Chondrocyte (in vitro differentiated cells): ENCODE results near the gene KIF3A. TPM values are rescaled to one million over a fixed set of nuclear protein-coding genes. Genes with fewer than 3 reads are reported as not detected.

Experiments used
- DNase-seq: peaks from one replicate; pipeline ENCODE4 v3.0.0; 2021; ENCODE audit warnings: mixed read lengths, low spot score
- H3K27ac Mint-ChIP-seq: one replicate; pipeline ENCODE4 v1.8.0; 2021; ENCODE audit warnings: mild to moderate bottlenecking, moderate library complexity, mixed read lengths; ENCODE audit not compliant: unreplicated experiment
- H3K27me3 Mint-ChIP-seq: 2 replicates; pipeline ENCODE4 v1.8.0; 2021; ENCODE audit warnings: low read depth, mixed read lengths
- H3K36me3 Mint-ChIP-seq: 2 replicates; pipeline ENCODE4 v1.8.0; 2021; ENCODE audit warnings: low read depth, mixed read lengths
- H3K4me1 Mint-ChIP-seq: 2 replicates; pipeline ENCODE4 v1.8.0; 2021; ENCODE audit warnings: low read depth, mild to moderate bottlenecking, mixed read lengths
- H3K4me3 Mint-ChIP-seq: one replicate; pipeline ENCODE4 v1.8.0; 2021; ENCODE audit warnings: mild to moderate bottlenecking, moderate library complexity, mixed read lengths; ENCODE audit not compliant: unreplicated experiment
- H3K9me3 Mint-ChIP-seq: 2 replicates; pipeline ENCODE4 v1.8.0; 2021; ENCODE audit warnings: low read depth, mixed read lengths
- total RNA-seq: library from RNA; stranded (reverse); gene quantifications from 3 replicates; pipeline ENCODE4 v1.2.1, GENCODE V29; 2021
- TF ChIP-seq, protein P1 (sequence below): fragments of 200-600 bp; sonication (generic); IDR thresholded peaks from 2 replicates; pipeline ENCODE4 v1.5.0; 2021; ENCODE audit warnings: antibody characterized with exemption, mild to moderate bottlenecking, moderate library complexity

The KIF3A gene
- total RNA-seq, 1 donor from 2014 or later = 16.2 TPM

DNA sequence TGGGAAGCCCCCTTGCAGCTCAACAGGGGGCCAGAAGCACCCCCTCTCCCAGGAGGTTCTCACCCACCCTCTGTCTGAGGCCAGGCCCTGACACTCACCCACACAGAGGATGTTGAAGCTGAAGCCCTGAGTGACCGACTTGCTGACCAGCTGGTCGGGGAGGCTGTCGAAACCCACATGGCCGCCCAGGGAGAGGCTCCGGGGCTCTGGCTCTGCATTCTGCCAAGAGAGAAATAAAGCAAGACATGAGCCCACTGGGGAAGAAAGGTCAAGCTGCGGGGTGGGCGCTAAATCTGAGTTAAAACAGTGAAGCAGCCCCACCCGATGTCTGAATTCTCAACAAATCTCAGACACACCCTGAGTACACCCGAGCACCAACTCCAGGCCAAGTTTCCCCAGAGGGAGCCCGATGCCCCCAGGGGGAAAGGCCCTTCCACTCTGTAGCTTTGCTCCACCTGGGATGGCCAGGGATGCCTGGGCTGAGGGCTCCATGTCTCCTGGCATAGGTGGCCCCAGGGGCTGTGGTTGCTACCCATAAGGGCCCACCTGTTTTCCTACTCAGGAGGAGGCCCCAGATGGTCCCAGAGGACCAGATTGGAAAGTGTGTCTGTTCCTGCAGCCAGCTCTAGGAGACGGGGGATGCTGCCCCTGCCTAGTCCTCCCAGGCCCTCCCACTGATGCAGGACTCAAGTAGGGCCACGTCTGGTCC lies 28.1 kb upstream of the KIF3A start:
- Mint-ChIP-seq H3K36me3 (peaks cover 30% of the 10 kb centered on the region), H3K27me3 (no peaks in the 10 kb centered on the region), H3K27ac (no peak overlapping the region), H3K9me3 (no peaks in the 10 kb centered on the region), H3K4me3 (no peak overlapping the region), H3K4me1 (peaks cover 28% of the 10 kb centered on the region)
- TF ChIP-seq, protein P1, sequence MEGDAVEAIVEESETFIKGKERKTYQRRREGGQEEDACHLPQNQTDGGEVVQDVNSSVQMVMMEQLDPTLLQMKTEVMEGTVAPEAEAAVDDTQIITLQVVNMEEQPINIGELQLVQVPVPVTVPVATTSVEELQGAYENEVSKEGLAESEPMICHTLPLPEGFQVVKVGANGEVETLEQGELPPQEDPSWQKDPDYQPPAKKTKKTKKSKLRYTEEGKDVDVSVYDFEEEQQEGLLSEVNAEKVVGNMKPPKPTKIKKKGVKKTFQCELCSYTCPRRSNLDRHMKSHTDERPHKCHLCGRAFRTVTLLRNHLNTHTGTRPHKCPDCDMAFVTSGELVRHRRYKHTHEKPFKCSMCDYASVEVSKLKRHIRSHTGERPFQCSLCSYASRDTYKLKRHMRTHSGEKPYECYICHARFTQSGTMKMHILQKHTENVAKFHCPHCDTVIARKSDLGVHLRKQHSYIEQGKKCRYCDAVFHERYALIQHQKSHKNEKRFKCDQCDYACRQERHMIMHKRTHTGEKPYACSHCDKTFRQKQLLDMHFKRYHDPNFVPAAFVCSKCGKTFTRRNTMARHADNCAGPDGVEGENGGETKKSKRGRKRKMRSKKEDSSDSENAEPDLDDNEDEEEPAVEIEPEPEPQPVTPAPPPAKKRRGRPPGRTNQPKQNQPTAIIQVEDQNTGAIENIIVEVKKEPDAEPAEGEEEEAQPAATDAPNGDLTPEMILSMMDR = no peak
- no peak for DNase-seq

DNA sequence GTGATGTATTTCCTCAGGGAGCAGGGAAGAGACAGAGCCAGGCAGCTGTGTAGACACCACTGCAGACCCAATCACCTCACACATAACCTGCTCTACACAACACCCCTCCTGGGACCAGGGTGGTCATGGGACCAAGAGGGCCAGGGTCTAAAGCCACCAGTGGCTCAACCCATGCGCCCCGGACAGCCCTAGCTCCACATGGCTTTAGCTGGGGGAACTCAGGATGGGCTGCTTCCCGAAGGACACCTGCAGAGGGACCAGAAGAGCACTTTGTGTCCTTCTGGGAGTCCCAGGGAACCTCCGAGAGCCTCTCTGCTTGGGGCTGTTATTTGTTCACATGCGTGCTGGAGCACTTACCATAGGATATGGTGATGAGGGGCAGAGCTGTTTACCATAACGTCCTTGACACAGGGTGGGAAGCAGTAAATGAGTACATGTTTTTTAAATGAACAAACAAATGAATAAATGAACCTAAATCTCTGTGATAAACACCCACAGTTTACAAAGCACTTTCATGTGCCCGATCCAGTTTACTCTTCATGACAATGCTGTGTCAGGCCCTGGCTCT lies 27.4 kb upstream of the KIF3A start:
- H3K4me1 Mint-ChIP-seq = peaks cover 28% of the 10 kb centered on the region
- H3K9me3 Mint-ChIP-seq = no peaks in the 10 kb centered on the region
- H3K27ac Mint-ChIP-seq = no peak overlapping the region
- no peaks in the 10 kb centered on the region for H3K27me3 Mint-ChIP-seq
- TF ChIP-seq, protein P1 = no peak
- no peak for DNase-seq
- H3K4me3 Mint-ChIP-seq = no peak overlapping the region
- H3K36me3 Mint-ChIP-seq = peaks cover 37% of the 10 kb centered on the region

DNA sequence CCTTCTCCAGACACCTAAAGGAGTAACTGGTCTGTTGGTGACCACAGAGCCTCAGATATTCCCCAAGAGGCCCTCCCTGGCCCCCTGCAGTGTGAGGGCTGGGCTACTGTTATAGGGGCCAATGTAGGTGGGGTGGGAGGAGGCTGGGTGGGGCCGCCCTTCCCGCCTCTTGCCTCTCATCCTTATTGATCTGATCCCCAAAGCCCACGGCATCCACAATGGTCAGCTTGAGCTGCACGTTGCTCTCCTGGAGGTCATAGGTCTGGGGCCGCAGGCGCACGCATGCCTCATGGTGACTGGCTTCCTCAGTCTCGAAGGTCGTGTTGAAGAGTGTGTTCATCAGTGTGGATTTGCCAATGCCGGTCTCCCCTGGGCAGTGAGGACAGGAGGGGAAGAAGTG lies 26.7 kb upstream of the KIF3A start:
- Mint-ChIP-seq H3K9me3 (no peaks in the 10 kb centered on the region), H3K27me3 (no peaks in the 10 kb centered on the region), H3K36me3 (peaks cover 39% of the 10 kb centered on the region), H3K4me1 (peaks cover 25% of the 10 kb centered on the region), H3K27ac (no peak overlapping the region), H3K4me3 (no peak overlapping the region)
- DNase-seq = no peak
- TF ChIP-seq, protein P1 = no peak

GRCh38 chr5:132763181-132764036 lies 26.1 kb upstream of the KIF3A start:
- H3K36me3 Mint-ChIP-seq = peaks cover 45% of the 10 kb centered on the region
- no peak for DNase-seq
- no peak overlapping the region for H3K4me3 Mint-ChIP-seq
- no peaks in the 10 kb centered on the region for H3K27me3 Mint-ChIP-seq
- H3K27ac Mint-ChIP-seq = no peak overlapping the region
- TF ChIP-seq, protein P1 = no peak
- peaks cover 18% of the 10 kb centered on the region for H3K4me1 Mint-ChIP-seq
- H3K9me3 Mint-ChIP-seq = no peaks in the 10 kb centered on the region

GRCh38 chr5:132762246-132763000 lies 25.1 kb upstream of the KIF3A start:
- no peak overlapping the region for H3K27ac Mint-ChIP-seq
- no peak overlapping the region for H3K4me3 Mint-ChIP-seq
- no peaks in the 10 kb centered on the region for H3K27me3 Mint-ChIP-seq
- peaks cover 52% of the 10 kb centered on the region for H3K36me3 Mint-ChIP-seq
- no peaks in the 10 kb centered on the region for H3K9me3 Mint-ChIP-seq
- no peak for DNase-seq
- H3K4me1 Mint-ChIP-seq = peaks cover 9% of the 10 kb centered on the region
- TF ChIP-seq, protein P1 = no peak
